Measurements from ENCODE around the gene MPDZ.
A peak's percentile ranks its signal among the peaks of the same experiment; 100 is the strongest.

The MPDZ gene

DNA sequence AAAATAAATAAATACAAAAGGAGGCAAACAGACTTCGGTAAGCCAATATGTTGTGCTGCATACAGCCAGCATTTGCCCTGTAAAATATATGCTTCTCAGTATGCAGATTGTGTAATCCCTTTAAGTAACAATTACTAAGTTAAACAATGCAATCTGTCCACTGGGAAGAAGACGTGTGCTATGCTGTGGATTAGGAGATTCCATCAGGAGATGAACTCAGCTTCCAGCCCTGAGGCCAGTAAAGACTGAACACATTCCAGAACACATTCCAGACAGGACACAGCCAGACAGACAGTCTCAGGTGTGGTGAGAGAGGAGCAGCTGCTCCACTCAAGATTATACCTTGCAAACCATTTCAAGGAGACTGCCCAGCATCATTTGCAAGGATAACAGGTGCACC lies 97.8 kb downstream of the MPDZ start:
- DNase-seq (ENCODE audit: low spot score): peak; percentile 11

DNA sequence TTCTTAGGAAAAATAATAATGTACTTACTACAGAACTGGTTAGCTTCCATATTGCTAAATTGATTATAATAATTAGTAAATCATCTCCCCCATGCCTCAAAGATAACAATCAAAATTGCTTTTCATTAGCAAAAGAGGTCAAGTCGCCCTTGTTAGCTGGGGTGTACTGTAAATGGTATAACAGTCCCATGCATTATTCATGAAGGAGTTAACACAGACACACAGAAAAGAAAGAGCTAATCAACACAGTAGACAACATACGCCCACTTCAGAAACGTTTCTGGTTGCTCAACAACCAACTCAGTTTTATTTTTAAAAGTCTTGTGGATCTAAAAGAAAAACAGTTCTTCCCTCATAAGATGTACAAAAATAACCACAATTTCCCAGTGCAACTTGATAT lies 100.2 kb downstream of the MPDZ start:
- DNase-seq (ENCODE audit: low spot score): no peak

DNA sequence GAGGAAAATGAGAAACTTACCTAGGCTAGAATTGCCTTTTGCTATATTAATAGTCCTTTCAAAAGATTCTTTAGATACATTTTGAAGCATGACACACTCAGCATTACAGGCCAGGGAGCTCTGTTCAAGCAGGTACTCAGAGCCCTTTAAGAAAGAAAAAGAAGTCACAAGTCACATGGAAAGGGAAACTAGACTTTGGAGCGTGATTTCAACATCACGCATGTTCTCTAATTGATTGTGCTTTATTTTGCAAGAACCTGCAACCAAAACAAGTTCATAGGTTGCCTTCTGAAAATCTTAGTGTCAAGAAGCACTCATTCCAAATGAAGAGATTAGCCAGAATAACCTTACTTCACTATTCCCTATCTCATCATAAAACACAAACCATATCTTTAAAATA lies 103.8 kb downstream of the MPDZ start:
- no peak for DNase-seq (ENCODE audit: low spot score)

DNA sequence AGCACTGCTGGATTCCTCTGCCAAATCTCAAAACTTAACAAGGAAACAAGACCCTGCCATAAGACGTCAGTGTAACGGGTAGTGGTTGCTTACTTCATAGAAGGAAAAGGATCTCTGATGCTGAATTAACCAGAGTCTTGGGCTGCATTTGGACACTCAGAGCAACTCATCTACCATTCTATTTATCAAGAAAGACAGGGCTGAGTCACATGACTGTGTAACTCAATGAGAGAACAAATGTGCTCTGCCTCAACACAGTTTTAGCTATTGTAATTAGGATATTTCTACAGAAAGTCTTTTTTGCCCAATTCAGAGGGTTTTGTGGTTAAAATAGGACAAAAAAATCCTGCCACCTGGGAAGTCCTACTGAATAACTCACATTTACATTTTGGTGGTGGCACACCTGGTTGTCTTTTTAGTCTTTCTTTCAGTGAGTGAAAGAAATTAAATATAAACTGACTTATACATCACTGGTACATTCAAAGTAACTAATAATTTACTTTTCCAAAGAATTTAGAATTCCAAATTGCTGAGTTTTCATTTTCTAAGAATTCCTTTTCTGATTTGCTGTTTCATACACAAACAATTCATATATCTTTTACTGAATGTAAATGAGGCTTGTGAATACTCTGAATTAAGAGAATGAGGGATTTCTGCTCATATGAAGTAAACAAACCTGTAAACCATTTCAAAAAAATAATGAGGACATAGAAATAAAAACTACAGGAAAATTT lies 104.4 kb downstream of the MPDZ start:
- no peak for DNase-seq (ENCODE audit: low spot score)

DNA sequence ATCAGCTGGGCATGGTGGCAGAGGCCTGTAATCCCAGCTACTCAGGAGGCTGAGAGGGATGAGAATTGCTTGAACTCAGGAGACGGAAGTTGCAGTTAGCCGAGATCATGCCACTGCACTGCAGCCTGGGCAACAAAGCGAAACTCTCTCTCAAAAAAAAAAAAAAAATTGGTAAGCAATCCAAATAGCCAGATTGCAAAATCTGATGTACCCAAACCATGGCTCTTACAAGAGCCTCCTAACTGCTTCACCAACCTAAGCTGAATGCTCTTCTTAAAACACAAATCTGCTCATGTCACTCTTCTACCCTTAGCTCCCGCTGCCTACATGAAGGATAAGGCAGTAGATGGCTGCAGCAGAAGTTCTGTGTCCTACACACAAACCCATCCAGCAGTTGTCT lies 105.9 kb downstream of the MPDZ start:
- no peak for DNase-seq (ENCODE audit: low spot score)

DNA sequence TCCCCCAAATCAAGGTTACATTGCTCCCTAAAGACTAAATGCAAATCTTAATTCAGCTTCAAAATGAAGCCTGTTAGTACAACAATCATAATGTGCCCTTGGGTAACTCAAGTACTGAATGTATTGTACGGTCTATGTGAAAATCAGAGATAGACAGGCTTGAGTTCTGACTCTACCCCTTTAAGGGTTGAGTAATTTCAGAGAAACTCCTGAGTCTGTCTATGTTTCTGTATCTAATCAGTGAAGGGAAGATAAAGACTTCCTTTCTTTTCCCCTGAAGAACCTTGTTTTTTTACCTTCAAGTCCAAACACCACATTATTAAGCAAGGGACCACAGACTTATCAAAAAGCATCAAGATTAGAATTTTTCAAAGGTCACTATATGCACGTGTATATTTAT lies 108.2 kb downstream of the MPDZ start:
- no peak for DNase-seq (ENCODE audit: low spot score)

DNA sequence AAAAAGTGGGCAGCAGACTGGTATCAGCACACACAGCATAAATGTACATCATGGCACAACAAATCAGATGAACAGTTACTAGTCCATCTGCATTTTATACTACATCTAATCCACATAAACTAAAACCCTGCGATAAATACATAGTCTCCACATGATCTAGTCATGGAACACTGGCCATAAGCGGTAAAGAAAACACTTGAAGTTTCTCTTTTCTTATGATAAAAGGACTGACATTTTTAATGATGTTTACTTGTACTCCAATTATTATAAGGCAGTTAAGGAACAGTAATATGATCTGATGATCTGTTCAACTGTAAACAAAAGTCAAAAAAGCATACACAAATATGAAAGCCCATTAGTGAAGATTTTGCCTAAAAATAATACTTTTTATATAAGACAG lies 112.5 kb downstream of the MPDZ start:
- DNase-seq (ENCODE audit: low spot score): no peak

DNA sequence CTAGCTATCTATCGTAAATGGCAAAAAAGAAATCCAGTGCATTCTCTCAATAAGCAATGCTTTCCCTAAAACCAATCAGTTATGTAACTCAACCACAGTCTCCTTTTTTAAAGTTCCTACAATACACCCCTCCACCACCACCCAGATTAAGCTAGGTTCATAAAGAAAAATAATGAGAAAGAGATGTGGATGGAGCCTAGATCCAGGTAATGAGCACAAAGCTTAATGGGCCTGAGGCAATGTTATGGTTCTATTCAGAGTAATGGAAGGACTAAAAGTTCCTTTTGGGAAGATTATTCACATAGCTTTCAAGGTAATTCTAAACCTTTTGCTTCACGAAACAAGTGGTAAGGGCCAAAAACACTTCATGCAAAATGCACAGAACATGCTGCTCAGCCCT lies 113.5 kb downstream of the MPDZ start:
- no peak for DNase-seq (ENCODE audit: low spot score)

DNA sequence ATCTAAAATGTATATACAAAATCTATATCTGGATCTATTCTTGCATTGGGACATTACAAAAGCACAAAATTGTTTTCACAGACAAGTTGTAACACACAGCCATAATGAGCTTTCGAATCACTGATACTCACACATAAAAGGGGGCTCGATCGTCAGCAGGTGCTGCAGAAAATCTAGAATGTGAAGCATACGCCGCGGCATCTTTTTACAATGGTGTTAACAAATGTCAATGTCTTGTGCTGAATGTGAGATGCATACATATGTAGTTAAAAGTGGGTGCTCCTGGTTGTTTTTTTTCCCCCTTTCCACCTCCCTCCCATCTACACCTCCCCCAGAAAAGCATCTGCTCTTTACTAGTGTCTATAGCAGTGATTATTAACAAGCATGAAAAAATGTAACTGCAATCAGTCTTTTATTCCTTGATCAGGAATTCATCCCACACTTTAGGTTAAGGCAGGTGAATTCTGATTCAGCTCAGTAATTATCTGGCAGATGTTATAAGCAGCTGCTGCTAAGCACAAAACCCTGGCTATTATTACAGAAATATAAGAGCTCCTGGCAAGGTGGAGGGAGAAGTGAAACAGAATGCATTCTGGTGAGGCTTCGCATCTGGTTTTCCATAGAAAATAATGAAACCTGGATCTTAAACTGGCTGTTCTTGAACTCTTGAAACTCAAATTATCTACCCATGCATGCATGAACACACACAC lies 114.1 kb downstream of the MPDZ start:
- DNase-seq (ENCODE audit: low spot score): no peak

DNA sequence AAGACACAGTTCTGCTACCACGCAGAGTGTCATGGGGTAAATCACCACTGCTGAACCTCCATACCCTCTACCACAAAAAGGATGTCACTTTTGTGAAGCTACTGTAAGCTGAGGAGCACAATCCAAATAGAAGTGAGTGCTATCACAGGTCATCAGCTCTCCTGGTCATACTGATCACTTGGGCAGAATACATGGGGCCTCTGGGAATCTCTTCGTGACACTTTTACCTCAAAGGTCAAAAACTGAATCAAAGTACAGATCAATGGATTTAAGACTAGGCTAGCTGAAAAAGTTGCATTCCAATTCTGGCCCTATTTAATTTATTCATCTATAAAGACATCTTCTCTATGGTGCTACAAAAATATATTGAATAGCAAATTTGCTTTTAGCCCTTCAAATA lies 115.5 kb downstream of the MPDZ start:
- no peak for DNase-seq (ENCODE audit: low spot score)

DNA sequence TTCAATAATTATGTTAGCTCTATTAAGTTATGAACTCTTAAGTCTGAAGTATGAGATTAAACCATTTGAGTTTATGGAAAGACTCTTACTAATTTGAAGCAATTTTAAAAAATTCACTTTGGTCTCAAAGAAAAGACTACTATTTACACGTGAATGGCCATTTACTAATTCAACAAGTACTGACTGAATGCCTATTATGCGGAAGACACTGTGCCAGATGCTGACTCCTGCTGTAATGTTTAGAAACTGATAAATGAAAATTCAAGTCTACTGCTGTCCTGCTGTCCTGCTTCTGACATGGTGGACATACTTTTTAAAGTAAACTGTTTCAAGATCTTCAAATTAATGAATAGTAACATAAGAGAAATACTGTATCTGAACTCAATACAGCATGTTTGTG lies 116.2 kb downstream of the MPDZ start:
- no peak for DNase-seq (ENCODE audit: low spot score)

DNA sequence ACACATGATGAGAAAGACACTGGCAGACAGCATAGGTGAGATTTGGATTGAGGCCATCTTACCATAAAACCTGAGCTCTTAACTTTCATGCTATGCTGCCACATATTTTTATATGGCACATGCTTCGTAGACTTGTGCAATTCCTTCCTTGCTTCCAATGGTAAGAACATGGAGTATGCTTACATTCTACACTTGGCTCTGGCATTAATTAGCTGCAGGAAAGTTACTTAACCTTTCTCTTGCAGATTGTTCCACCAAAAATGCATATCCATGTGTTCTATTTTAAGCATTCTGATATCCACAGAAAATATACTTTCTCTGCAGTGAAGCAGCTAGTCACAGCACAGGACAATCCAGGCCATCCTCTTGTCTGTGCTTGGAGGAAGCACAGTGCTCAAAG lies 119.4 kb downstream of the MPDZ start:
- no peak for DNase-seq (ENCODE audit: low spot score)

DNA sequence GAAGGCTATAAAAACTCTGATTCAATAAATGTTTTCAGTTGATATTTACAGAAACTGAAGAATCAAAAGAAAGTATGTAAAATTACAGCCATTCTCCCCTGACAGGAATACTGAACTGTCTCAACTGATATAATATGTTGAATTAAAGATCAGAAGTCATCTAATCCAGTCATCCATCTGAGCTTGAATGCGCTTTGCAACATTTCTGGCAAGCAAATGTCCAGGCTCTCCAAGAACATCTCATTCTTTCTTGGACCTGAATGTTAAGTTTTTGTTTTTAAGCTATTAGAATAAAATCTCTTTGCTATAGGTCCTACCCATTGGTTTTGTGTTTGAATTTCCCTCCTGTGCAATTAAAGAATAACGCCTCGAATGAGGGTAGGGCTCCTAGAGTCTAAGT lies 120.5 kb downstream of the MPDZ start:
- DNase-seq (ENCODE audit: low spot score): no peak

DNA sequence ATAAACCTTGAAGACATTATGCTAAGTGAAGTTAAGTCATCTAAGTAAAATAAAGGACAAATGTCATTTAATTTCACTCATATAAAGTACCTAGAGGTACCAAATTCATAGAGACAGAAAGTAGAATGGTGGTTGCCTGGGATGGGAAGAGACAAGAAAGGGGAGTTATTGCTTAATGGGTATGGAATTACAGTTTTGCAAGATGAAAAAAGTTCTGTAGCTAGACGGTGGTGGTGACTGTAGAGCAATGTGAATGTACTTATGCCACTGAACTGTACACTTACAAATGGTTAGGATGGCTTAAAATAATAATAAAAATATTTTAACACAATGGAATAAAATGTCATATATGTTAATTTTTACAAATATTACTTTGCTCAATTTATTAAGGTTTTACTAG lies 128.0 kb downstream of the MPDZ start:
- no peak for DNase-seq (ENCODE audit: low spot score)

DNA sequence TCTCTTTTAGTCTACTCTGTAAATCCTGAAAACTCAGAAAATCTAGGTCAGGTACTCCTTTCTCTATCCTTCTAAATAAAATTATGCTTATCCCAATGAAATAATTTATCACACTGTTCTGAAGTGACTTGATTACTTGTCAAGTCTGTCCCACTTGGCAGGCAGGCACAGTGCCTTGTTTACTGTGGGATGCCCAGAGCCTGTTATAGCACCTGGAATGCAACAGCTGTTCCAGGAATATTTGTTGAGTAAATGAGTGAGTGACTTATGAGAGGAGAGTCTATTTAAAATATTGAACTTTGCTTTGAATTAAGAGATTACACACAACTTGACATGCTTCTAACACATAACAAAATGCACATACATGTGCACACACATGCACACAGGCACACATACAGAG lies 130.0 kb downstream of the MPDZ start:
- no peak for DNase-seq (ENCODE audit: low spot score)

DNA sequence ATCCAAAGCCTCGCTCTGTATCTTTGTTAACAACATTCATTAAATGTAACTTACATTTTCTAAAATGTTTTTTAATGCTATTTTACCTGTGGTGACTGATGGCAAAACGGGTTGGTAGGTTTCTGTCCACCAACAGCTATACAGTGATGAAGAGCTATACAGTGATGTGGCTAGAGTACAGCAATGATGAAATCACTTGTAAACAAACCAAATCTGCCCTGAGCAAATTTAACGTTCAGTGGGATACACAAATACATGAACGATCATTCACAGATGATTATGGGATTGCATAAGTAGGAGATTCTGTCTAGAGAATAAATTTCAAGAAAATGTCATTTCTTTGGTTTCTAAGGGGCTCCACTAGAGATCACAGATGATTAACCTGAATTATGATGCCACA lies 132.7 kb downstream of the MPDZ start:
- no peak for DNase-seq (ENCODE audit: low spot score)

DNA sequence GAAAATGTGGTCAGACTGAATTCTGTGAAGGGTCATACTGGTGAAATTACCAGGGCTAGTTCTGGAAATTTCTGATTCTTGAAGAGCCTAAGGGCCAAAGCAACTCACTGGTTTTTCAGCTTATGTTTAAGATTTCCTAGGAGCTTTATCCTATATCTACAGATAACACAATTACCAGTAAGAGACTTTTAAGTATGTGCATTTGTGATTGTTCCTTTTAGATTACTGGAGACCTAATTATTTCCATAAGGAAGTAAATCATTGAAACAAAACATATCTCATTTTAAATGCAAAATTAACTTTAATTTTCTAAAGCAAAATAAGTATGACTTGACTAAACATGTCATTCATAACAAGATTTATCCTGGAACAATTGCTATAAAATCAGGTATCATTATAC lies 134.2 kb downstream of the MPDZ start:
- DNase-seq (ENCODE audit: low spot score): no peak

DNA sequence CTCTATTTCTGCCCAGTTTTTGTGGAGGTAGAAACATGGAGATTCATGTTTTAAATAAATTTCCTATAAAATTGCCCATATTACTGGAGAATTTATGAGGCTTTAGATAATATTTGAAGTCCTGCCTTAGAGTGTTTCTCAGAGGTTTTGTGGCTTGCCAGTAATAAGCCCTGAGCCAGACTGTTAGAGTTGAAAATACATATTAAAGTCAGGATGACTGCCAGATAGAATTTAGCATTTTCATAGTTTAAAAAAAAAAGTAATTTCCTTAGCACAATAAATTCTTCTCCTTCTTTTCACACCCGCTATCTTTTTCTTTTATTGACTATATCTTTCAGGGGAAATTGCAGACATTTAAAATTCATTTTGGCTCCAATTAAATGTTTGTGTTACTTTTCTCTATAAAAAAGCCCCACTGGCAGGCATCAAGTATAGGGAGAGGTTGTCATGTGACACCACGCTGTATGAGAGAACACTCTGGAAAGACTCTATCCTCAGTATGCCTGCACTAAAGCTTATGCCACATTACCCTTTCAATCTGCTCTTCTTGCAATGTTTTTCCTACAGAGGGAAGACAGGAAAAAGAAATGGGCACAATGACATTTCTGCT lies 135.2 kb downstream of the MPDZ start:
- DNase-seq (ENCODE audit: low spot score): no peak

DNA sequence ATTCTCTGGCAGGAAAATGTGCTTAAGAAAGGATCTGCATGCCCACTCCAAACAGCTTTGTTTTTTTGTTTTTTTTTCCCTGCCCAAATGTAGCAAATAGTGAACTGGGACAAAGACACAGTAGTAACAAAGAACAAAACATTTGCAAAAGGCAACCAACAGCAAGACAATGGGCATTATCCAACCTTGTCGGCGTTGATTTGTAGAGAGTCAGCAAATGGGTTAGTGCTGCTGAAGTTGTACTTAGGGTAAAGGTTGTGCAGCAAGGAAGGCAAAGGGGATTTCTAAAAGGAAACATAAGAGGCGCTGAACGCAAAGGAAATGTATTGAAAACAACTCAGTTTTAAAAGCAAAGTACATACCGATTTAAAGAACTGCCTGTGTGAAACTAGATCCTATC lies 136.2 kb downstream of the MPDZ start:
- no peak for DNase-seq (ENCODE audit: low spot score)

DNA sequence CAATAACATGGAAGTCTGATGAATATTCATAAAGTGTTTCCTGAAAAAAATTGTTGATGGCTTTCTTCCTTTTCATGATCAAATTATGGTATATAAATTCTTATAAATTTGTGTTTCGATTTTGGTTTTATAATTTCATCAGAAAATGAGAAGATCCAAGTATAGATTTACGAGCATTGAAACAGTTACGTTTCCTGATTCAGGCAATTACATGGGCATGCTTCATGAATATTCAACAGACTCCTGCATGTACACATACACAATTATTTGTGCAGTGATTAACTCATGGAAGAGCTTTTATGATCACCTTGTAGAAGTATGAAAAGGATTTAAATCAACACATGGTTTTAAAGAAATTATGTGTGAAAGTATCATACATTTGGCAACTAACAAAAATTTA lies 136.7 kb downstream of the MPDZ start:
- DNase-seq (ENCODE audit: low spot score): no peak

DNA sequence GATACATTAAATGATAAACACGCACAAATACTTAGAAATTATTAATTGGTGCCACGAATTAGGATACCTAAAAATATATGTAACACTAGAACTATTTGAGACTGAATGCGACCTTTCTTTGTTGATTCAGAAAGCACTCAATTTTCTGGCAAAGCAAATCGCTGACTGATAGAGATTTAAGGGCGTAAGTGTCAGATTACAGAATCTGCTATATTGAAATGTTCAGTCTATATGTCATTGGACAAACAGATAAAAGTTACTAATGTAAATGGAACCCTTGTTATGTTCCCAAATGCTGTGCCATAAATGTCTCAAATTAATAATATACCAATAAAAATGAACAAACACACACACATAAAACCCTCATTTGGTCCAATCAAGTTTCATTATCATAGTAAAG lies 137.9 kb downstream of the MPDZ start:
- DNase-seq (ENCODE audit: low spot score): no peak

DNA sequence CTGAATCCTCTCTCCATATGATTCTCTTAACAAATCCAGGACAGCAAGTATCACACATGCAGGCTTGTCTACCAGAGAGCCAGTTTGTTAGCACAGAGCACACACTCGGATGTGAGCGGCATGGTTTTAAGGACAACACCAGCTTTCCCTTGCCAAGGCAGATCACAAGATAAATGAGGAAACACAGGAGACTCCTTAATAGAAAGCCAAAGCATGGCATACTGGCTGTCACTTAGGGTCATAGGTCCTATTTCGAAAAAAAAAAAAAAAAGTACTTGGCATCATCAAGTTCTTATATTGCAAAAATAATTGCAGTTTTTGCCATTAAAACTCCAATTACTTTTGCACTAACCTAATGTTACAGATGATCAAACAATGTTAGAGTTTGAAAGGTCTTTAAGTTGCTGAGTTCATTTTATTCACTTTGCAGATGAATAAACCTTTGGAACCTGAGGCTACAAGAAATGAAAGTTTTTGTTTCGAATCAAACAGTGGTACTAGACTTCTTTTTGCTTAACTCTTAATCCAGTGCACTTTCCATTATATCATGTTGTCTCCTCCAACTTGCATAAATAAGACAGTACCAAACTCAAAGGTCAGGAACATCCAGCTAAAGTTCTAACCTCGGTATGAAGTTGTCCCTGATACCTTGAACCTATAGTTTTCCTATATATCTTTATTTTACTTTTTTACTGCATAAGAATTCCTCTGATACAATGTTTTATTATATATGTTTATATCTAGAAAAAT lies 138.5 kb downstream of the MPDZ start:
- no peak for DNase-seq (ENCODE audit: low spot score)

DNA sequence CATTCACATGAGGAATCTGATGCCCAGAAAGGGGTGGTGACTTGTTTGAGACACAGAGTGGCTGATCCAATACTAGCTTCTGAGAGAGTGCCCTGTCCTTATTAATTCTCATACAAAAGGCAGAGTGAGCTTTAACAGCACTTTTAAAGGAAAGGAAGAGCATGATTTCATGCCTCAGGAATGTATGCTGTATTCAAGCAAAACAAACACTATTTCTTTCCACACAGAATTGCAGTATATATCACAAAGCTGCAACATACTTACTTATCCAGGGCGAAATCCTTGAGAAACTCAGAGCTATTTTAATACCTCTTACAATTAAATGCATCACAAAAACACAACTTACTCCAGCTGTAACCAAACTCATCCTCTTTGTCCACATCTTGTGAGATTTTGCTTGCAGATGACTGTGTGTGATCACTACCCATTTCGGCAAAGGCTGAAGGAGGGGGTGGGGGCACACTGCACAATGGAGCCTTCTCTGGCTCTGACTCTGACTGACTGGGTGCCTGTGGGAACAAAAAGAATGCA lies 139.8 kb downstream of the MPDZ start:
- peak; percentile 13 for DNase-seq (ENCODE audit: low spot score)

Data from iPS-NIHi11 (cell line).